HuH-7.5 (cell line): ENCODE results near the gene IL17RB.

Experiments
- DNase-seq: peaks from one replicate; pipeline ENCODE4 v3.0.0; 2011; ENCODE audit warnings: low spot score

IL17RB gene

DNA sequence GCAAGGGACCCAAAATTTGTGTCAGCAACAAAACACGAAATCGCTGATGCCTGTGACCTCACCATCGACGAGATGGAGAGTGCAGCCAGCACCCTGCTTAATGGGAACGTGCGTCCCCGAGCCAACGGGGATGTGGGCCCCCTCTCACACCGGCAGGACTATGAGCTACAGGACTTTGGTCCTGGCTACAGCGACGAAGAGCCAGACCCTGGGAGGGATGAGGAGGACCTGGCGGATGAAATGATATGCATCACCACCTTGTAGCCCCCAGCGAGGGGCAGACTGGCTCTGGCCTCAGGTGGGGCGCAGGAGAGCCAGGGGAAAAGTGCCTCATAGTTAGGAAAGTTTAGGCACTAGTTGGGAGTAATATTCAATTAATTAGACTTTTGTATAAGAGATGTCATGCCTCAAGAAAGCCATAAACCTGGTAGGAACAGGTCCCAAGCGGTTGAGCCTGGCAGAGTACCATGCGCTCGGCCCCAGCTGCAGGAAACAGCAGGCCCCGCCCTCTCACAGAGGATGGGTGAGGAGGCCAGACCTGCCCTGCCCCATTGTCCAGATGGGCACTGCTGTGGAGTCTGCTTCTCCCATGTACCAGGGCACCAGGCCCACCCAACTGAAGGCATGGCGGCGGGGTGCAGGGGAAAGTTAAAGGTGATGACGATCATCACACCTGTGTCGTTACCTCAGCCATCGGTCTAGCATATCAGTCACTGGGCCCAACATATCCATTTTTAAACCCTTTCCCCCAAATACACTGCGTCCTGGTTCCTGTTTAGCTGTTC is 35.0 kb upstream of the IL17RB start:
- DNase-seq: no peak

DNA sequence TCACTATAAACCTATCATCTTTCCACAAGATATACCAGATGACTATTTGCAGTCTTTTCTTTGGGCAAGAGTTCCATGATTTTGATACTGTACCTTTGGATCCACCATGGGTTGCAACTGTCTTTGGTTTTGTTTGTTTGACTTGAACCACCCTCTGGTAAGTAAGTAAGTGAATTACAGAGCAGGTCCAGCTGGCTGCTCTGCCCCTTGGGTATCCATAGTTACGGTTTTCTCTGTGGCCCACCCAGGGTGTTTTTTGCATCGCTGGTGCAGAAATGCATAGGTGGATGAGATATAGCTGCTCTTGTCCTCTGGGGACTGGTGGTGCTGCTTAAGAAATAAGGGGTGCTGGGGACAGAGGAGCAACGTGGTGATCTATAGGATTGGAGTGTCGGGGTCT is 33.9 kb upstream of the IL17RB start:
- no peak for DNase-seq

DNA sequence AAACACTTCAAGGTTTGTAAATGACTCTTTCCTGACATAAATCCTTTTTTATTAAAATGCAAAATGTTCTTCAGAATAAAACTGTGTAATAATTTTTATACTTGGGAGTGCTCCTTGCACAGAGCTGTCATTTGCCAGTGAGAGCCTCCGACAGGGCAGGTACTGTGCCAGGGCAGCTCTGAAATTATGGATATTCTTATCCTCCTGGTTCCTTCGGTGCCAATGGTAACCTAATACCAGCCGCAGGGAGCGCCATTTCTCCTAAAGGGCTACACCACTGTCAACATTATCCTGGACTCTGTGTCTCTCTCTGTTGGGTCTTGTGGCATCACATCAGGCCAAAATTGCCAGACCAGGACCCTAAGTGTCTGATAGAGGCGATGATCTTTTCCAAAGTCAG is 33.1 kb upstream of the IL17RB start:
- DNase-seq: no peak

DNA sequence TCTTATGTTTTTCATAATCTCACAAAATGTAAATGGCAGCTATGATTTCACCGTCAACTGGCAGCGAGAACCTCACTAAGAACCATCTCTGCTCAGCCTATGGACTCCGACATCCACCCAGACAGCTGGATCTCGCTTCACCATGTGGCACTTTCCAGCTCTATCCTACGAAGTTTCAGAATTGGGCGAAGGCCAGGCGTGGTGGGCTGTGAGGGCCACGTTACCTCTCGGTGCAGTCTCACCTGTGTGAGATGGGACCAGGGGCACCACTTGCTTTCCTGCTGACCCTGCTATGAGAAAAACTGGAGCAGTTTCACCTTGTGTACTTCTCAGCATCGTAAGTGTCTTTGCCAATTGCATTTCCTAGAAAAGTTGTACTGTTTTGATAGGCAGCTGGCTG is 32.5 kb upstream of the IL17RB start:
- DNase-seq: no peak

DNA sequence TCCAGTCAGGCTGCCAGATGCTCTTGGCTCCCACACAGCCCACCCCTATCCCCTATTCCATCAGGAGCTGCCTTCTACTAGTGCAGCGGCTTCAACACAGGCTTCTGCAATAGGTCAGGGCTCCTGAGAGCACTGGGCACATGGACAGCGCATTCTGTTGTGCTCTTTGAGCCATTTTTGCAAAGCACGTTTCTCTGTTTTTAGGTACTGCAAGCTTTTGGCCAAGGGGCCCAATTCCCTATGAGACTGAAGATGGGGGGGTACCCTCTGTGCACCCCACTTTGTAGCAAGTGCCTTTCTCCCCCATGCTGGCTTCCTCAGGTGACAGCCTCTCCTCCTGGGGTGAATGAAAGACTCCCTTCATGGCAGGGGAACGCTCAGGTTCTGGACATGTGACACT is 31.3 kb upstream of the IL17RB start:
- no peak for DNase-seq

DNA sequence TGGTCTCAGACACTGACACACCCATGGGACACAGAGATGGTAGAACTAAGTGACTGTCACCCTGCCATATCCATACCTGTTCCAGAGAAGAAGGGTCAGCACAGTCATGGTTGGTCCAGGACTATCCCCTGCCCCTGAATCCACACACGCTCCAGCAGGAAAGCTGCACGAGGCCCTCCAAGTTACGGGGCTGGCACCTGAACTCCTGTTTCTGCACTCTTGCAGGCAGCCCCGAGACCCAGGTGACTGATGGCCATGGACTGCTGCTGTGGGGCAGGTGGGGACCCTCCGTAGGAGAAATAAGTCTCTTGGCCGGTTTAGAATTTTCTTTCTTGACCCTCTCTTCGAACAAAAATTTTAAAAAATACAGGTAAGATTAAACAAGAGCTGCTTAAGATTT is 30.7 kb upstream of the IL17RB start:
- no peak for DNase-seq

DNA sequence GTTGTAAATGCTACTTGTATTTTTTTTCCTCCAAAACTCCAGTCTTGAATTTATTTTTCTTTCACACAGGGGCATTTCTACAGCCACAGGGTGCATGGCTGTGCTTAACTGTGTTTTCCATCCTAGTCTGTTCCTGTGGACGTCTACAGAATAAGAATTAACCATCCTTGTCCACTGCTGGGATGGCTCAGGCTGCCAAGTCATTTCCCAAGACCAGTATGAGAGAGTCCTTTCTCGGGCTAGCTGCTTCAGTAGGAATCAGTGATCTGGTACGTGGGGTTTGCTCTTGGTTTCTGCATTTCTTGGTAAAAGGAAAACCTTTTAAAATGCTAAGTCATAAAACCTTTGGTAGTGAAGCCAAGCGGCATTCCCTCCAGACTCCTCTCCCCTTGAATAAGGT is 29.9 kb upstream of the IL17RB start:
- no peak for DNase-seq

DNA sequence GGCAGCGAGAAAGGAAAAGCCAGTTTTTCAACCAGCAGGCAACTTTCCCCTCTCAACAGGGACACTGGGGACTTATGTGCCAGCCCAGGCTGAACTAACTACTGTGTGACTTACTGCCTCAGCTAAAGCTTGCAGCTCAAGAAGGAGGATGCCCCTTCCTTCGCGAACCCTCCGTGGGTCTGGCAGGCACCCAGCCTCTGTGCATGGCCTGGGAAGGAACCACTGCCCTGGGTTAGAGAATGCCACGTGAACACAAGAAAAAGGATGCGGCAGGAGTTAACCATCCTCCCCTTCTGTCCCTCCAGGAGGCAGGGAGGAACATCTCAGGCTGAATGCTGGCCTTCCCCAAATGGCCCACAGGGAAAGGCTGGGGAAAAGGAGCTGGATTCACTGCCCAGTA is 29.2 kb upstream of the IL17RB start:
- DNase-seq: no peak

DNA sequence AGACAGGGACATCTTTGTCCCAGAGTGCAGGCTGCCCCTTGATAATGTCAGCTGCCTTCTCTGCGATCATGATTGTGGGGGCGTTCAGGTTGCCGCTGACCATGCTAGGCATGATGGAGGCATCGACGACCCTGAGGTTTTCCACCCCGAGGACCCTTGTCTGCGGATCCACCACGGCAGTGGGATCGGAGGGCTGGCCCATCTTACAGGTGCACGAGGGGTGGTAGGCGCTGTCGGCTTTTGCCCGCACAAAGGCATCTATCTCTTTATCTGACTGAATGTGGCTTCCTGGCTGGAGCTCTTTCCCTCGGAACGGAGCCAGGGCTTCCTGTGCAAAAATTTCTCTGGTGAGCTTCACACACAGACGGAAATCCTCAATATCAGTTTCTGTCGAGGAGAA is 28.6 kb upstream of the IL17RB start:
- DNase-seq: no peak

DNA sequence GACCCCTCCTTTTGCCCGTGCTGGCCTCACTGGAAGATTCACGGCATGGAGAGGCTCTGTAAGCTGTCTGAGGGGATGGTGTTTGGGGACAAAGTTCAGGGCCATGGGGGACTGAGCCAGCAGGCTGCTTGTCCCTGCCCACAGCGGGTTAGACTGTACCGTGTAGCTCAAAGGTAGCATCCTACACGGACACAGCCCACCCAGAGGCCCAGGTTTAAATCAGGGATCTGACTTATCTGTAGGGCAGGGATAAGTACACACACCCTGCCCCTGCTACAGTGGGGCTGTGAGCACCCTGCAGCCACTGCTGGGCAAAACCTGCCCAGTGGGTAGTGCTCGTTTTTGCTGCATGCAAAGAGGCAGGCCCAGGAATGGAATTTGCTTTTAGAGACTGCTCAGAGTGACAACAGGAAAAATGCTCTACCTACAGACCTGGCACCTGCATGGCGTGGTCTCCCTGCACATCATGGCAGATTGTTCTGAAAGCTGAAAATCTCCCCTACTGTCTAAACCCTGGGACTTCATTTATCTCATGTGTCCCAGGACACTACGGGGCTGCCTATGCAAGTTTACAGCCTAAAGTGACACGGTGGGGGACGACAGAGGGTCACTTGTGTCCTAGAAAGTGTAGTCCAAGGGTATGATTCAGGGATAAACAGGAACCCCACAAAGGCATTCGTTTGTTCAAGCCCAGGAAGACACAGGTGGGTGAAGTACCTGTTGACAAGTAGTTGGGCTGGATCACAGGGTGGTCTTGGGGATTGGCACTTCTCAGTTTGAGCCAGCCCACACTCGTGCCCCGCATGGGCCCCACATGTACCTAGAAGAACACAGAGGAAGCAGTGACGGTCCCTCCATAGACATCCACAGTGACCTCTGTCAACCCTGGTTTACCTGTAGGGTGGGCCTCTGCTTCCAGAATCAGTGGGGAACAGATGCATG is 27.9 kb upstream of the IL17RB start:
- no peak for DNase-seq

DNA sequence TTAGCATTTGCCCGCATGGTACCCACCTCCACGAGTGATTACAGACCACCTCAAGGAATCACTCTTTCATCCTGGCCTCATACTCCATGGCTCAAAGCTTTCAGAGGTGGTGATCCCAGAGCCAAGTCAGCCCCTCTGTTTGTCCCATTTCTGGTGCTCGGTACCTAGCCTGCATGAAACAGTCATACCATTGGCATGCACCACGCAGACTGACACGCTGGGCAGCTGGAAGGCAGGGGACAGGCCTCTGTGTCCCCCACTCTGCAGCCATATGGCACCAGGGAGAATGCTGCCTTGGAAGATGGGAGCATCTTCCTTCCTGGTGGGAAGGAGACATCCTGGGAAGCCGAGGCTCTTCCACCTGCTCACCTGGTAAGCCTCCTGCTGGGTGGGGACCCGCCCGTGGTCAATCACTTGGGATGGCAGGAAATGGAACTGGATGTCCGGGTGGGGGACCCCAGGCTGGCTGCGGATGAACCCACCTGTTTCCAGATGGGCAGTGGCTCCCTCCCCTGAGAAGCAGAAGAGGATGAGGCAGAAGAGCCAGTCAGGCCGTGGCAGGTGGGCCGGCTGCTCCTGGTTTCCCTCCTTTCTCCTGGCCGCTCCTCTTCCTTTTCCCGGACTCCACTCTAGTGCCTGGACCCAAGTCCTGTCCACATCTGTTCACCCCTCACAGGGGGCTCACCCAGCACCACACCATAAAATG is 27.1 kb upstream of the IL17RB start:
- no peak for DNase-seq

DNA sequence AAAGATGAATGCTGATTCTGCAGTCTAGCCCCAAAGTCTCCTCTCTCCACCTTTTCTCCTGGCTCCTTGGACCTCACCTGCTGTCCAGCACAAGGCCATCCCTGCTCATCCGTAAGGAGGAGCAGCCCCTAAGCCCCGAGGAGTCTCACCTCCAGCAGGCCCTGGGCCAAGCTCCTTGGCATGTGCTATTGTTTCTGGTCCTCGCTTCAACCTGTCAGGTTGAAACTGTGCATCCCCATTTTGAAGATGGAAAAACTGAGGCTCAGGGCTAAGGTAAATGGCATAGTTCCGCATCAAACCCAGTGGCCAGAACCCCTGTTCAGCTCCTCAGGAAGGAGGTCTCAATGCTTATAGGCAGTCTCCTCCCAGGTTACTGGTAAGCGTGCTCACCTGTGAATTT is 26.3 kb upstream of the IL17RB start:
- no peak for DNase-seq

DNA sequence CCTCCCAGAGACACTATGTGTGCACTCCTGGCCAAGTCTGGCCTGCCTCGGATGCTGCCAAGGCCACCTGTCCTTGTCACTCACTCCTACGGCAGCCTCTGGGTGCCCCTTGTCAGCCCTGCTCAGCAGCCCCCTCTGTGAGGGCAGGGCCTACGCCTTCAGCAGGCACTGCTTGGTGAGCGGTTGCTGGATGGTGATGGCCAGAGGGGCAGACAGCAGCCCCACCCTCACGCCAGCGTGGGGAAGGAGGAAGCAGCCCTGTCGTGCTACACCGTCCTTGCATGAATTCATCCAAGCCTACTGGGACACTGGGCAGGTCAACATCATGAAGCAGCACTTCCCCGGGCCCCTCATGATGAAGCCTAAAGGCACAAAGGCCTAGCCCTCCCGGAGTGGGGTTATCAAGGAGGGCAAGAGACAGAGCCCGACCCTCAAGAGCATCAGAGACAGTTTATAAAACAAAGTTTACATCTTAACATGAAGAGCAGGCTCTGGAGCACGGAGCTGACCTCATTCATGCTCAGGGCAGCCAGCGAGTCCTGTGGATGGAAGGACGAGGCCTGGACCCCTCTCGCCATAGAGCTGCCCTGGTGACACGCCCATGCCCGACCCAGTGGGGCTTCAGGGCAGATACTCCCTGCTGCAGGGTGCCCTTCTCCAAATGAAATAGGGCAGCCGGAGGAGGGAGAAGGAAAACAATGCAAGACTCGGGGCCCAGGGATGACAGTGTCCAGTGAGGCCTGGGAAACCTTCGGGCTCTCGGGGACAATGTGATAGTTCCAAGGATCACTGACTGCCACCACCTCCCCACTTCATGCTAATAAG is 25.4 kb upstream of the IL17RB start:
- no peak for DNase-seq

DNA sequence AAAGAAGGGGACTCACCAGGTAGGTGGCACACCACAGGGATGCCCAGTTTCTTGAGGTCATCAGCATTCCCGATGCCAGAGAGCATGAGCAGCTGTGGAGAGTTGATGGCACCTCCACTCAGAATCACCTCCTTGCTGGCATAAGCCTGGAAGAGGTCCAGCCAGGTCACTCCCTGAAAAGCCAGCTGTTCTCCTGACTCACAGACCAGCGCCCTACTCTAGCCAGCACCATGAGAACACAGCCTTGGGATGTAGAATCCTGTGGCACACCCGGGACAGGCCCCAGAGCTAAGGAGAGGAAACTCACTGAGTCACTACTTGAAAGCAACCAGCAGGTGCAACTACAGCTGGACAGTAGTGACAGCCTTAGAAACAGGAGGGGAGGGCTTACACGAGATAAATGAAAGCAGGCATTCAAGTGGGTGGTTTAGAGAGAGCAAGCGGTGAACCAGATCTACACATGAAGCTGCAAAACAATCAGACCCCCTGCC is 24.7 kb upstream of the IL17RB start:
- no peak for DNase-seq

DNA sequence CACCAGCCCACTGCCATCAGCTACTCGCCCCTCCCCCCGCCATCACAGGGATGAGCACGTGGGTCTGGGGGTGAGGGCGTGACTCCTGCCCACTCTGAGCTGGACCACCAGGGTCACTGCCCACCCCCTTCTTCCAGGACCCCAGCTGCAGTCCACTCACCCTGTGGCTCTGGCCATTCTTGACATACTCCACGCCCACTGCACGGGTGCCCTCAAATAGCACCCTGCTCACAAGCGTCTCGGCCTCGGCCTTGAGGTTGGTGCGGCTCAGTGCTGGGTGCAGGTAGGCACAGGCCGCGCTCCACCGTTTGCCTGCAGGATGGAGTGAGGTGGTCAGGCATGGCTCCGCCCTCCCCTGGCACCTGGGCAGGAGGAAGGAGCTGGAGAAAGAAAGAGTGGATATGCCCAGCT is 24.0 kb upstream of the IL17RB start:
- DNase-seq: no peak

DNA sequence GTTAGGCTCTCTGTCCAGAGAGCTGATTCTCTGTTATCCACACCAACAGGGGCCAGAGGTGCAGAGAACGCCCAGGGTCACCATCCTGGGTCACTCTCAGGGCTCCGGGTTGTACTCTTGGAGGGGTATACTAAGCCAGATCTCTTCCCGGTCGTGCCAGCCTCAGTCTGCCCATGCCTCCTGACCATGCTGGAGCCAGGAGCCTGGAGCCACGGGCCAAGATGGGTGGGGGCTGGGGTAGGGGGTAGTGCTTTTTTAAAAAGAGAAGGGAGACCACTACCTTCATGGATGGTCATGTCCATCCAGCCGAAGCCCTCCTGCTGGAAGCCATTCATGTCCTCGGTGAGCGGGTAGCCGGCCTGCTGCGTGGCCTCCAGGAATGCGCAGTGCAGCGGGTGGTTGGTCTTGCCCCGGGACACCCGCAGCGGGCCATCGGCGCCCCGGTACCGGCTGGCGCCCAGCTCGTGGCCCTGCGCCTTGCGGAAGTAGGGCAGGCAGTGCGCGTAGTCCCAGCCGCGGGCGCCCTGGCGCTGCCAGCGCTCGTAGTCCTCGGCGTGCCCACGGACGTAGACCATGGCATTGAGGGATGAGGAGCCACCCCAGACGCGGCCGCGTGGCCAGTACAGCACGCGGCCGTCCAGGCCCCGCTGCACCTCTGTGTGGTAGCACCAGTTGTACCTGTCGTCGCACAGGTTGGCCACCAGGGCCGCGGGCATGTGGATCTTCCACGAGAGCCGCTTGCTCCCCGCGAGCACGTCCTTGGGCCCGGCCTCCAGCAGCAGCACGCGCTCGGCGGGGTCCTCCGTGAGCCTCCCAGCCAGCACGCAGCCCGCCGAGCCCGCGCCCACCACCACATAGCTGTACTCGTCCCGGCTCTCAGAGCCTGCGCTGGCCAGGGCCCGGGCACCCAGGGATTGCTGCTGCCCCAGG is 23.1 kb upstream of the IL17RB start:
- no peak for DNase-seq

DNA sequence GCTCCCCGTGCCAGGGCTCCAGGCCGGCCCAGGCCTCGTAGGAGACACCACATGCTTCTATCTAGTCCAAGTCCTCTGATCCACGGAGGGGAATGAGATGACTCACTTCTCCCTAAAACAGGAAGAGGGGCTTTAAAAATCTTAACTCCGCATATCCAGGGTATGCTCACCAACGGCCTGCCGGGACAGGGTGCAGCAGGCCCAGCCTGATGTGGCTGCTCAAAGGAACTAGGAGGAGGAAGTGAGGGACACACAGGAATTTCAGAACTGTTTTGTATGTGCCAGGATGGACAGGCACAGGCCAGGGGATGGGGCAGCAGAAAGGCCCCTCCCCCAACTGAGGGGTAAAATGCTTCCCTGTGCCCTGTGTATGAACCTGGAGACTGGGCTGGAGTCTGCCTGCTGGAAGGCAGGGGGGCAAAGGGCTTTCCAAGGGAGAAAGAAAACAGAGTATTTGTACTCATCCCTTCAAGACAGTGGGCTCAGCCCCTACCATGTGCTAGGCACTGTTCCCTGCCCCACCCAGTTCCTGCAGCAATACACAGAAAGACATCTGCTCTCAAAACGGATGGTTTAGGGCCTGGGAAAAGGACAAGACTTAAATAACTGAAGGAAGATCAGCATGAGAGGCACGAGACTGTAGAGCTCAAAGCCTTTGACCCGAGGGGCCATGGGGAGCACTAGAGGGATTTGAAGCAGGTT is 22.3 kb upstream of the IL17RB start:
- DNase-seq: no peak

DNA sequence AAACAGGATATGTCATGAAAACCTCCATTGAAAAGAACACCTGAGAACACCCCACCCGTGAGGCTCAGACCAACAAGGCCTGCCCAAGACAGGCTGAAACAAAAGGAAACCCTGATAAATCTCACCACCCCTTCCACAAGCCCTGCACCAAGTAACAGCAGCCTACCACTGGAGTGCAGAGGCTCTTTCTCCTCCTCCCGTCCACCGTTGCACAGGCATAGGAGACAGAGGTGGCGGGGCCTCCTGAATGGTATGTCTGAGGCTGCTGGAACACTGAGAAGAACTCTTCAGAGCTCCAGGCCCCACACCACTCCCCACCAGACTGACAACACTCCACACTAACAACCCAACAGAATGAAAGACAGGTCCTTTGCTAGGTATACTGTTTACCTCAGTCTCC is 21.6 kb upstream of the IL17RB start:
- DNase-seq: no peak

DNA sequence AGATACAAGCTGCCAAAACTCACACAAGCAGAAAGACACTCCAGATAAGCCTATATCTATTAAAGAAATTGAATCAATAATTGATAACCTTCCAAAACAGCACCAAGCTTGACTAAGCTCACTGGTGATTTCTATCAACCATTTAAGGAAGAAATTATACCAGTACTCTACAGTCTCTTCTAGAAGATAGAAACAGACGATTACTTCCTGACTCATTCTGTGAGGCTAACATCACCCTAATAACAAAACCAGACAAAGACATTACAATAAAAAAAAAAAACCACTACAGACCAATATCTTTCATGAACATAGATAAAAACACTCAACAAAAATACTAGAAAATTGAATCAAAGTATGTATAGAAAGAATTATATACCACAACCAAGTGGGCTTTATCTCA is 20.3 kb upstream of the IL17RB start:
- no peak for DNase-seq

DNA sequence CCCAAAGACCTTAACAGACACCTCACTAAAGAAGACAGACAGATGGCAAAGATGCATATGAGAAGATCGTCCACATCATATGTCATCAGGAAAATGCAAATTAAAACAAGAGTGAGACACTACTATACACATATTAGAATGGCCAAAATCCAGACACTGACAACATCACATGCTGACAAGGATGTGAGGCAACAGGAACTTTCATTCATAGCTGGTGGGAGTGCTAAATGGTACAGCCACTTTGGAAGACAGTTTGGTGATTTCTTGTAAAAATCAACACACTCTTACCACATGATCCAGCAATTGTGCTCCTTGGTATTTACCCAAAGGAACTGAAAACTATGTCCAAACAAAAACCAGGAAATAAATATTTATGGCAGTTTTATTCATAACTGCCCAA is 17.8 kb upstream of the IL17RB start:
- DNase-seq: no peak
